DMS79 (cell line): Measurements from ENCODE around the gene NBPF11.
"Not testable (repeated sequence)": the region's sequence is repeated elsewhere in the genome, so short reads cannot be mapped to it uniquely, and the experiment has no call there.

ENCODE experiments used
- DNase-seq: peaks from one replicate; lab custom pipeline; 2025; lab: John Stamatoyannopoulos, UW

NBPF11 gene, protein sequence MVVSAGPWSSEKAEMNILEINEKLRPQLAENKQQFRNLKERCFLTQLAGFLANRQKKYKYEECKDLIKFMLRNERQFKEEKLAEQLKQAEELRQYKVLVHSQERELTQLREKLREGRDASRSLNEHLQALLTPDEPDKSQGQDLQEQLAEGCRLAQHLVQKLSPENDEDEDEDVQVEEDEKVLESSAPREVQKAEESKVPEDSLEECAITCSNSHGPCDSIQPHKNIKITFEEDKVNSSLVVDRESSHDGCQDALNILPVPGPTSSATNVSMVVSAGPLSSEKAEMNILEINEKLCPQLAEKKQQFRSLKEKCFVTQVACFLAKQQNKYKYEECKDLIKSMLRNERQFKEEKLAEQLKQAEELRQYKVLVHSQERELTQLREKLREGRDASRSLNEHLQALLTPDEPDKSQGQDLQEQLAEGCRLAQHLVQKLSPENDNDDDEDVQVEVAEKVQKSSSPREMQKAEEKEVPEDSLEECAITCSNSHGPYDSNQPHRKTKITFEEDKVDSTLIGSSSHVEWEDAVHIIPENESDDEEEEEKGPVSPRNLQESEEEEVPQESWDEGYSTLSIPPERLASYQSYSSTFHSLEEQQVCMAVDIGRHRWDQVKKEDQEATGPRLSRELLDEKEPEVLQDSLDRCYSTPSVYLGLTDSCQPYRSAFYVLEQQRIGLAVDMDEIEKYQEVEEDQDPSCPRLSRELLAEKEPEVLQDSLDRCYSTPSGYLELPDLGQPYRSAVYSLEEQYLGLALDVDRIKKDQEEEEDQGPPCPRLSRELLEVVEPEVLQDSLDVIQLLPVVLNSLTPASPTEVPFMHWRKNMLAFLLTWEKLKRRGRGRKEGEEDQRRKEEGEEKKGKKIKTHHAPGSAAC

DNA sequence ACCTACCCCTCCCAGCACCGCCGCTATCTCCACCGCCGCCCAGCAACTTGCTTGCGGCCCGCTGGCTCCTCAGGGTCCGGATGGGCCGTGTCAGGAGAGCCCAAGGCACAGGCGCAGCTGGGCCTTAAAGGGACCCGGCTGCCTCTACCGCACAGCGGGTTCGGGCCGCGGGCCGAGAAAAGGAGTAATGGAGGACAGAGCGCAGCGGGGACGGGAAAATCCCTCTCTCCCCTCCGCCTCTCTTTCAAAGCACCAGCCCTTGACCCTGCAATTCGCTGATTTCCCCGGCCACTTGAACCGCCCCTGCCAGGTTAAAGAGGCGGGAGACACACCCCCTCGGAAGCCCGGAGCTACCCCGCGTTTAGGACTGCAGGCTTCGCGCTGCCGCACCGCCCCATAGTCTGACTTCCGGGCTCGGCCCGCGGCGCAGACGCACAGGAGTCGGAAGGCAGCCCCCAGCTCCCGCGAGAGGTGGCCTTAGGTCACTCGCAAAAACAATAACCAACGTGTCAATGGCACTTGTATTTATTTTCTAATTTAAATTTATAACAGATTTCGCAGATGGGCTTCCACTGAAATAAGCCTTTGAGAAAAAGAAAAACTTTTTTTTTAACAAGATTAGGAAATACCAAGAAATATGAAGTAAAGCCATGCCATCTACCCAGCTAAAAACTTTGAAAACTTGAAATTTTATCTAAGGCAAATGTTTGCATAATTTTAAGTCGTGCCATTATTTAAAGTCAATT, at the start of gene NBPF11:
Gene NBPF11, minus strand, starts transcription at position 371 of the 746 bp plus-strand sequence. CDS start 25,278 bp downstream, outside the sequence.
- DNase-seq = peak; percentile 56

DNA sequence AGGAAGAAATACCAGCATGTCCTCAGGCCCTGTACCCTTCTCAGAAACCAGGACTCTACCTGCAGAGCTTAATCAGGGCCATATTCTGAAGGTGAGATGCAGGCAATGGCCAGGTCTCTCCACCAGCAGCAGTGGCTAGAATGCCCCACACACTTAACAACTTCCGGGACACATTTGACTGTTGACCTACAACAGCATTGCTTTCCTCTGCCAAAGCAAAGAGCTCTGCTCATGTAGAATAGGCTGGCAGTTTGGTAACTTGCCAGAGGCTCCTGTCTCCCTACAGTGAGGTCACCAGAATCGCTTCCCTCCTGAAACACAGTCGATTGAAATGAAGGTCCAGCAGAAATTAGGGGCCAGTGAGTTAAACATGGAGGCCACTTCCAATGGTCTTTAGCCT, 45.3 kb upstream of the NBPF11 start:
- not testable (repeated sequence) for DNase-seq

DNA sequence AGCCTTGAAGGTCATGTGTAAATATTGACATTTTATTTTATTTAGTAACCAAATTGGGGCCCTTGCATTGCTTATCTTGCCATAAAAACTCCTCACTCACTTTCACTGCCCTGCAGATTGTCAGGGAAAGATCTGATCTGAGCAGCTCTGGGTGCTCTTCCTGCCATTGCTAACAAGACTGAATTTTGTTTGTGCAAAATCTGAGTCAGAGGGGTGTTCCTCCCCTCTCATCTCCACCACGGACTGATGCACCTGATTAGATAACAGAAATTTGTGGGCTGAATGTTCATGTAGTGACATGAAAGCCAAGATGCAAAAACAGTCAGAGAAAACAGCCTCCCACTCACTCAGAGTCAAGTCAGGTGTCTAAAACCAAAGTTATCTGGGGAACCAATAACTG, 44.9 kb upstream of the NBPF11 start:
- not testable (repeated sequence) for DNase-seq

DNA sequence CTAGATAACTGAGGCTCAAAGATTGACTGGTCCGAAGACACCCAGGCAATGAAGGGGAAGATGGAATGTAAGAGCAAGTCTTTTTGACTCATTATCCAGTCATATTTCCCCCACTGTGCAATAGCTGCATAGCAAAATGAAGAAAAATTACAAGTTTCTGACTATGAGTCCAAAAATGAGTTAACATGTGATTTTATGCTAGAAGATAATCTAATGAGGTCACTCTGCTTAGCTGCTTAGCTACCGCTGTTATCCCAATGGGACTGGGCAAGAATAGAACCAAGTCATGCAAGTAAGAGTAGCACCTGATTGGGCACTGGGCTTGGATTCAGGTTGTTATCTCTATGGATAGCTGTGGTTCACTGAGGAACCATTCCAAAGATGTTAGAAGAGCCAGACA, 43.0 kb upstream of the NBPF11 start:
- DNase-seq = not testable (repeated sequence)

DNA sequence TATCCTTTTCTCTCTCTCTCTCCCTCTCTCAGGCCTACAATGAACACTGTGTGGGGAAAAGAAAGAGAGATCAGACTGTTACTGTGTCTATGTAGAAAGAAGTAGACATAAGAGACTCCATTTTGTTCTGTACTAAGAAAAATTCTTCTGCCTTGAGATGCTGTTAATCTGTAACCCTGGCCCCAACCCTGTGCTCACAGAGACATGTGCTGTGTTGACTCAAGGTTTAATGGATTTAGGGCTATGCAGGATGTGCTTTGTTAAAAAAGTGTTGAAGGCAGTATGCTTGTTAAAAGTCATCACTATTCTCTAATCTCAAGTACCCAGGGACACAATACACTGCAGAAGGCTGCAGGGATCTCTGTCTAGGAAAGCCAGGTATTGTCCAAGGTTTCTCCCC, 36.7 kb upstream of the NBPF11 start:
- not testable (repeated sequence) for DNase-seq

DNA sequence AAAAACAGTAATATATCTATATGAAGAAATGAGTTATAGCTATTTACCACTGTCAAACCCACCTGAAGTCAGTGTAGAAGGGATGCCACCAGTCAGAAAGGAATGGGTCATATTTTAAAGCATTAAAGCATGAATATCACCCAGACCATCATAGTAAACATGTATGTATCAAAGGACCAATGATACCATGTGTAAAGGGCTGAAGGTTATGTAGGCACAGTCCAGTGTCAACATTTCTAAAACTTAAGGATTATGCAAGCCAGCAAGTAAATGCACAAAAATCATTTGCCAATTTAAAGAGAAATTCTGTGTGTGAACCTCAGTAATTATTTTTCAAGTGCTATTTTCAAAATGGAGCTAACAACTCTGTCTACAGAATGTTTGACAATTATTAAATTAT, 26.6 kb upstream of the NBPF11 start:
- not testable (repeated sequence) for DNase-seq

DNA sequence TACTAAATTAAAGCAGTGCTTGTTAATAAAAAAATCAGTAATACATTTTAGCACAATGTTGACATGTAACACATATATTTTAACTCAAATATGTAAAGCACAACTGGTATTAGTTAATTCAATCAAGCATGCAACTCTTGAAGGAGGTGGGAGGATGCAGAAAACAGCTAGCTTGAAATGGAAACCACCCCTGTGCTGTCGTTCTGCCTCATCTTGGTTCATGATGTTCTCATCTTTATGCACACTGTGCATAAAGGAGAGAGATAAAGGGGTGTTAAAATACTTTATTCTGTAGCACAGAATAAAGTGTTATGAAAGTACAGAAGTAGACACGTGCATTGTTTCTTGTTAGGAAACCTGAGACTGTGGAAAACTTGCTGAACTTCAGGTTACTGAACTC, 23.3 kb upstream of the NBPF11 start:
- not testable (repeated sequence) for DNase-seq

DNA sequence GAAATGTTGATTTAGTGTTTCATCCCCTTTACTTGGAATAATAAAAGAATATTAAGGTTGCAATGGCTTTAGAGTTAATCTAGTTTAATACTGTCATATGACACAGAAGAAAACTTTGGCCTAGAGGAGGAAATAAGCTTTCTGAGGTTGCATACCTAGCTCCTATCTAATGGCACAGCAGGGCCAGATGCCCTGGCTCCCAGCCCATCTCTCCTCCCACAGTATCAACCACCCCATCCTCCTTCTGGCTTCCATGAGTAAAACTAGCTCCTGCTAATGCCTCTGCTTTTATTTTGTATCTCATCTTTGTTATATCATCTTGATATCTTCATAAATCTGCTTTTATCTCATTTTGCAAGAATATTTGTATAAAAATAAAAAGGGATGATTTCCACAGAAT, 19.9 kb upstream of the NBPF11 start:
- DNase-seq = not testable (repeated sequence)

DNA sequence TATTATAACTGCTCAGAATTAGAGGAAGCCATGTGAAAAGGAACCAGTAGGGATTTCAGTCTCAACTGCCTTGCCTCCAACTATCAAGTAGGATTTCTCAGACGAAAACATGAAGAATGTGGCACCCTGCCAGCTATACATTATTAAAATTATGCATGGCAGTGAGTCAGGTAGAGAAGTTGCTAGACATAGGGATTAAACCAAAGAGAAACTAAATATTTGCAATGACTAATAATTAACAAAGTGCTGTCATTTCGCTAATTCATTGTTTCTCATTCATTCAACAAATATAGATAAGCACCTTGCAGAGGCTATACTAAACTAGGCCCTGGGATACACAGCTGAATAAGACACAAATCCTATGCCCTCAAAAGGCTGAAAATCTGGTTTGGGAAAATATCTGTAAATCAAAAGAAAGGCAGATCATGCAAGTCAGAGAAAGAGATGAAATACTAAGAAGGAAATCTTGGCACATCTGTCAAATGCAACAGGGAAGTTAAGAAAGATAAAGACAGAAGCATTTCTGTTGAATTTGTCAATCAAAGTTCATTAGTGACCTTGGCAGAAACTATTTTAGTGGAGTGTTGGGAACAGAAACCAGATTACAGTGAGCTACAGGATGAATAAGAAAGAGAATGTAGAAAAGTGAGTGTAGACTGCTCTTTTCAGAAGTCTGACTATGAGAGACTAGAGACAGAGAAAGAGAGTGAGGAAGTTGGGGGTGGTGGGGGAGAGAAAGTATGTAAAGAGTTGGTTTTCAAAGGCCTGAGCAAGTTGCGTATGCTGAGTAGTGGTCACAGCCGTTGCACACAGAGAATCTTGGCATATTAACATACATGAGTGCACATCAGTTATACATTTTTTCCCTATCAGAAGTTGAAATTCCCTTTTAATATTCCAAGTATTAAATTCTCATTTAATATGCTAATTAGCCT, 14.7 kb upstream of the NBPF11 start:
- DNase-seq = no peak

DNA sequence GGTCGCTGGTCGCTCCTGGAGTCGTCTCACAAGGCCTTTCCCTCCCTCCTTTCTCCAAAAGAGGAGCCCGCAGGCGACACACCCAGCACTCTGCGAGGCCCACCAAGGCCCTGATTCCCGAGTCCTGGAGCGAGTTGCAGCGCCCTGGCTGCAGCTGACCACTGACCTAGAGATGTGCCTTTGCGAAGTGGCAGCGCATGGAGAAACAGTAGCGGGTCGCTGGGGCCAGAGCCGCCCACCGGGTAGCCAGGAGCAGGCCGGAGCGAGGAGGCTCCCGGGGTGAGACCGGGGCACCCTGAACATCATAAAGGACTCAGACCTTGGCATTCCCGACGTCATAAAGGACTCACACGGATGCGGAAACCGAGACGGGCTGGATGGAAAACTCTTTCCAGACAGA, 10.3 kb upstream of the NBPF11 start:
- no peak for DNase-seq

DNA sequence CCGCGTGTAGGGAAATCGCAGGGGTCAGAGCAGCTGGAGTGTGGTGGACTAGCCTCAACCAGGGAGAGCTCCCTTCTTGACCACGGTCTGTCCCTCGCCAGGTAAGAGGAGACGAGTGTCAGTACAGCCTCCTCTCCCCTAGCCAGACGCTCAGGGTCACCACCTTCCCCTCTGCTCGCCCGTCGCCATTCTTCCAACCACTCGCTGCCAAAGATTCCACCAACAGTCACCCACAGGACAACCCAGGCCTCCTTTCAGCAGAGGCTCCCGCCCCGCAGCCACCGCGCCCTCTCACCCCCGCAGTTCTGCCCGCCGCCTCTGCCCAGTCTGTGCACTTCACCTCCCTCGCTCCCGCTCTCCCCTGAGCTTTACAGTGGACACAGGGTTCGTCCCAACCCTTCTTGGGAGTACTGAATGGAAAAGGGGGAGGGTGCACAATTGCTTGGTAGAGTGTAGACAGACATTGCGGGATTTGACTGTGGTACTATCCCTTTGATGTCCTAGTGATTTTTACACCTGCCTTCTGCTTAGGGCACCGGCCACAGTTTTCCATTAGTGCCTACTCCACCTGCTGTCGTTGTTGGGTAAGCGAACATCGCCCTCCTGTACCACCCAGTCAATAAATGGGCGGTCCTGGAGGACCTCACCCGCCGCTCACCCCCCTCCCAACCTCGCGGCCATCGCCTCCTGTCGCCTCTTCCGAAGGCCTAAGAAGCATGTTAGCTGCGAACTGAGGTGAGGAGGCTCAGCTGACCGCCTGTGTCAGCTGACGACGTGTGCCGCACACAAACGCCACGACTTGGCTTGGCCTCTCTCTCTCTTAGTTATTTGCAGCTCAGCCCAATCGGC, 9.2 kb upstream of the NBPF11 start:
- DNase-seq = no peak

DNA sequence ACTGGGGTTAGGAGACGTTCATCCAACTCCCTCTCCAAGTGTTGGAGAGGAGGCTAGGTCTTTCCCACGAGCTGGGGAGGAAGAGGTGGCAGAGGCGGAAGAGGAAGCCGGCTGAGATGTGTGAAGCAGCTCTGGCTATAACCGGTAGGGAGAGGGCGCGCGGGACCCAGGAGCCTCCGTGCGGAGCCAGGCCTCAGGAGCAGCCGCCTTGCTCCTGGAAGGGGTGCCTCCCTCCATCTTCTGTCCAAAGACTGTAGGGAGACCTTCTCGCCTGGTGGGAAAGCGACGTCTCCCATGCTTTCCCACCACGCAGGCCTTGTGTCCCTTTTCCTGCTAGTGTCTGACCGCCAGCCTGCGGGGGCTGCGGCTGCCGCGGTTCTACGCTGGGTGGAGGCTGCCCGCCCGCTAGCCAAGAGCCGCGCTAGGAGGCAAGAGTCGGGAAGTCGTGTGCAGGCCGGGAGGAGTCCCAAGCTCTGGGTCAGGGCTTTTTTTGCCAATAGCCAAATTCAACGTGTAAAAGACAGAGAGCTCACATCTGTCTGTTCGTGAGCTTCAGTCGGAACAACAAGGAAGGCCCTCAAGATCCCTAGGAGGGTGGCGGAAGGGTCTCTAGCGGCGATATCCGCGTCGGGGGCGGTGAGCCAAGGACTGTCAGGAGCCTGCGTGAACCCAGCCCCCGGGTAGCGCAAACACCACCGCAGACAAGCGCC, 8.4 kb upstream of the NBPF11 start:
- DNase-seq = no peak

DNA sequence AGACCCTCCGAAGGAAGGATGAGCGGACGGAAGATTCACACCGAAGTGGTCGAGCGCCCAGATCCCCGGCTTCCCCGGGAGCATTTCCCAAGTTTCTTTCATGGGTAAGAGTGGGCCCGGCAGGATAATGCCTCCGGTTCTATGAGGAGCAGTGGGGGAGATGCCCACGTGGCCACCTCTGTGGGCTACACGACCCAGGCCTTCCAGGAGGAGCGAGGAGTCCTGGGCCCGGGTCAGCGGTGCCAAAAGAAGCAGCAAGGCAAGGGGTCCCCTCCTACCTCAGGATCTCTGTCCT, 7.9 kb upstream of the NBPF11 start:
- DNase-seq = no peak

DNA sequence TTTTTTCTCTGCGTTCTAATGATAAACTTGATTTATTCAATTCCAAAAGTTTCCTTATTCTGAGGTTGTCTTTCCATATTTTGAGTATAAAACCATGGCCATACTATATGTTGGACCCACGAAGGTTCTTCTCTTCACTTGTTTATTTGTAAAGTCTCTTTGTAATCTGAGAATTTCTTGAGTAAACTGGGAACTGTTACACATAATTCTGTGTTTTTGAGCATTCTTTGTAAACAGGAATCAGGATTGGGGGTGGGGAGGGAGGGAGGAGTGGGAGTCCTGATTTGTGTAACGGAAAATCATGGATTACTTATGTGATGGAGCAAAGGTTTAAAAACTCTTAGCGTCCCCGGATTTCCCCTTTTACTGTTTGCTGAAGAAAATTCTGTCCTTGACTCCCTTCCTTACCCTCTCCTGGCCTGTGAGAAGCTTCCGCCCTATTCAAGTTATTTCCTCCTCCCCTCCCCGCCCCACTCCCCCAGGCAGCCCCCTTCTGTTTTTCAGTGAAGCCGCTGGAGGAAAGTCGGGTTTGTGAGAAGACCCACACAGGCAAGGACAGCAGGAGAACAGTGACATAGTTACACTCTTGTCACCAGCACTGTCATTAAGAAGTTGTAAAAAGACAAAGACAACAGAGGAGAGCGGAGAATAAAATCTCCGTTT, 6.4 kb upstream of the NBPF11 start:
- DNase-seq = no peak

DNA sequence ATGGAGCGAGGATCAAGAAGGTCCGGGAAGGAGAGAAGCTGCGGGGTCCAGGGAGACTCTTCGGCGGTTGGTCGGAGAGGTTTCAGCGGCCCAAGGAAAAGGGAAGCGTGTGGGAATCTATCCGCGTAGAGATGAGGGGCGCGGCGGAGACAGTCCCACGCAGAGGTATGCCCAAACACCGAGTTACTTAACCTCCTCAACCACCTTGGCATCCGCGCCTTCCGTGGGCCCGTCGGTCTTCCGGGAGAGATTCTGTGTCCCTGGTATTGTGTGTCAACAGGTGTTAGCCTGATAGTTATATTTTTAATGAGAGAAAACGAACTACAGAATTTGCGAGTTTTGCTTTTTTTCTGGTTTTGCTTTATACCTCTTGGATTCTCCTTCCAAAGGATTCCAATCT, 5.7 kb upstream of the NBPF11 start:
- DNase-seq = not testable (repeated sequence)

DNA sequence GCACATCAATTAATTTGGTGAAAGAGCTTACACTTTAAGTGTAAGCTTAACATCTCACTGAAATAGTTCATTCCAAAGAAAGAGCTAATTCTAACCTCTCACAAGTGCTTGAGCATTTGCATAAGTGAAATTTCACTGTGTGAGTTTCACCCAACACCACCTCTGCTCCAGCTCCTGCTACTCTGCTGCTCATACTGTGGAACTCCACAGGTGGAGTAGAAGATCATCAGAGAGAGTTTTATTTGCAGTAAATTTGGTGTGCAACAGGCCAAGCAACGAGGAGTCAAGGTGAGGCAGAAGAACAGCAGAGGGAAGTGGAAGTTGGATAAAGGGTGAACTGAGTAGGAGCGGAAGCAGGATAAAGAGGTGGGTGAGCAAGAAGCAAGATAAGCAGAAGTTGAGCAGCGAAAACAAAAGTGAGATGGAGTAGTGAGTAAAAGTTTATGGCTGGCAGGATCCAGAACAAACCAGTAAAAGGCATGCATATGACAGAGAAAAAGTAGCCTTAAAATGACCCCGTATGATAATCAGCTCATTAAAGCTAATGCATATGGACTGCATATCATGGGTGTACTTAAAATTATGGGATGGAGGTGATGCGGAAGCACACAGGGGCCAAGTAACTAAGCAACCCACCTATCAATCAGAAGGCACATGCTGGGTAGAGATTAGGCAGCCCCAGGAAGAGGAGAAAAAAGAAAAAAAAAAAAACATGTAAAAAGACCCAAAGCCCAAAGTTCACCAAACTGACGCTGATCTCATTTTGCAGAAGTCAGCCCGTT, 3.6 kb upstream of the NBPF11 start:
- not testable (repeated sequence) for DNase-seq

DNA sequence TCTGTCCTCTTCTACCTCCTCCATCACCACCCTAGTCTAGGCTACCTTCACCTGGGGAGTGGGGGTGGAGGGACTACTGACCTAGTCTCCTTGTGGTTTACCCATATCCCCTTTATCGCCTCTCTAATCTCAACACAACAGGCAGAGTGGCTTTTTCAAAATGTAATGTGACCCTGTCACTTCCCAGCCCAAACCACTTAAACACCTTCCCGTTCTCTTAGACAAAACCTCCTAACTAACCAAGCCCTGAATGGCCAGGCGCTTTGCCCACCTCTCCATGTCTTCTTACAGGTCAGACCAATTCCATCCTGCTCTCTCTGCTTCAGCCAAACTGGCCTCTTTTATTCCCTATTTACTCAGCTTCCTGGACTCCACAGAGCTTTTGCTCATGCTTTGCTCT, 714 bp upstream of the NBPF11 start:
- DNase-seq = not testable (repeated sequence)

DNA sequence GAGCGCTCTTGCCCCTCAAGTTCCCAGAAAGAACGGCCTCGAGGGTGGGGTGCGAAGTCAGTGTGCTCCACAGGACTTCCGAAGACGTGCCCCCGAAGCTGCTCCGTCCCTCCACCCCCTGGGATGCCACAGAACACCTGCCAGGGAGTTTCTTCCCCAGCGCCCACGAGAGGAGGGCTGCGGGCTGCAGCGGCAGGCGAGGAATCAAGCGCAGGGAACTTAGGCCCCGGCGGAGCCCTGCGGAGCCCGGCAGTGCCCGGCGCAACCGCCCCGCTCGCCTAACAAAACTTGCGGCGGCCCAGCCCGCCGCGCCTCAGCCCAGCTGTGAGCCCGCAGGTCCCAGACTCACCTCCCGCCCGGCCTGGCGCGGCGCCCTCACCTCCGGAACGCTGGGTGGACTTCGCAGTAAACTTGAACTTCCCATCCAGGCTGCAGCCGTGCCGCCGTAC, 686 bp downstream of the NBPF11 start:
- DNase-seq = not testable (repeated sequence)
